ENCODE data around the gene S100P. TPM values are rescaled to one million over a fixed set of nuclear protein-coding genes. Genes with fewer than 3 reads are reported as not detected.

Gene S100P
- total and polyA plus RNA-seq, 3 donors from 2014 or later, result 0.19 to 3.5 (median 2.1) TPM

- no peaks in the 10 kb centered on the region for H3K27me3 ChIP-seq
- H3K4me1 ChIP-seq, result peaks cover 7% of the 10 kb centered on the region
- no peak overlapping the region for H3K27ac ChIP-seq
- intact Hi-C loops (cut with DNase I; ENCODE audit: low total_unique reads), result no loop called here
- 86 to 90% methylated on average over 4 to 9 of the region's 9 CpGs for WGBS, 2 donors
- H3K4me3 ChIP-seq, result no peak overlapping the region
- no peaks in the 10 kb centered on the region for H3K9me3 ChIP-seq
- TF ChIP-seq POLR2A (IDR thresholded peaks at IDR 0.05) (no peak), CTCF (IDR thresholded peaks at IDR 0.05) (no peak)
- DNase-seq, result no peak
- H3K36me3 ChIP-seq (ENCODE audit: low read depth, missing control alignments), result no peaks in the 10 kb centered on the region
Measured at GRCh38 chr4:6681191-6681590, 12.5 kb upstream of the S100P start.

GRCh38 chr4:6682862-6683590 is 10.7 kb upstream of the S100P start:
- TF ChIP-seq CTCF (IDR thresholded peaks at IDR 0.05) (no peak), POLR2A (IDR thresholded peaks at IDR 0.05) (no peak)
- Histone ChIP-seq H3K9me3 (no peaks in the 10 kb centered on the region), H3K4me1 (no peaks in the 10 kb centered on the region), H3K27me3 (no peaks in the 10 kb centered on the region), H3K27ac (no peak overlapping the region), H3K36me3 (ENCODE audit: low read depth, missing control alignments) (no peaks in the 10 kb centered on the region), H3K4me3 (no peak overlapping the region)
- intact Hi-C loops (cut with DNase I; ENCODE audit: low total_unique reads), result no loop called here
- DNase-seq, result no peak
- 86 to 88% methylated on average over 11 of the region's 11 CpGs for WGBS, 2 donors

- Histone ChIP-seq H3K36me3 (ENCODE audit: low read depth, missing control alignments) (no peaks in the 10 kb centered on the region), H3K4me3 (no peak overlapping the region), H3K4me1 (no peaks in the 10 kb centered on the region), H3K9me3 (no peaks in the 10 kb centered on the region), H3K27me3 (no peaks in the 10 kb centered on the region), H3K27ac (no peak overlapping the region)
- intact Hi-C loops (cut with DNase I; ENCODE audit: low total_unique reads), result no loop called here
- DNase-seq, result no peak
- 85 to 94% methylated on average over 9 to 11 of the region's 11 CpGs for WGBS, 2 donors
- no peak for TF ChIP-seq POLR2A (IDR thresholded peaks at IDR 0.05)
- TF ChIP-seq CTCF (IDR thresholded peaks at IDR 0.05), result no peak
Measured at GRCh38 chr4:6684656-6685055, 9.0 kb upstream of the S100P start.

GRCh38 chr4:6686104-6686787 is 7.4 kb upstream of the S100P start:
- DNase-seq, result no peak
- H3K27ac ChIP-seq, result no peak overlapping the region
- no peaks in the 10 kb centered on the region for H3K9me3 ChIP-seq
- no peaks in the 10 kb centered on the region for H3K4me1 ChIP-seq
- H3K36me3 ChIP-seq (ENCODE audit: low read depth, missing control alignments), result no peaks in the 10 kb centered on the region
- H3K4me3 ChIP-seq, result no peak overlapping the region
- intact Hi-C loops (cut with DNase I; ENCODE audit: low total_unique reads), result no loop called here
- TF ChIP-seq CTCF (IDR thresholded peaks at IDR 0.05) (no peak), POLR2A (IDR thresholded peaks at IDR 0.05) (no peak)
- H3K27me3 ChIP-seq, result no peaks in the 10 kb centered on the region
- 86 to 92% methylated on average over 3 to 4 of the region's 4 CpGs for WGBS, 2 donors

Measured in testis (tissue), 3 donors.